Measurements from ENCODE around the gene SLC8A1. TPM values are rescaled to one million over a fixed set of nuclear protein-coding genes. Genes with fewer than 3 reads are reported as not detected.

SLC8A1 gene
- total and polyA plus RNA-seq, 10 of the 15 experiments (the other 5 are each of a cell fraction or from before 2014, with no cell fraction given), result under 0.01 to 1.2 (median 0.01) TPM; not detected in 3

DNA sequence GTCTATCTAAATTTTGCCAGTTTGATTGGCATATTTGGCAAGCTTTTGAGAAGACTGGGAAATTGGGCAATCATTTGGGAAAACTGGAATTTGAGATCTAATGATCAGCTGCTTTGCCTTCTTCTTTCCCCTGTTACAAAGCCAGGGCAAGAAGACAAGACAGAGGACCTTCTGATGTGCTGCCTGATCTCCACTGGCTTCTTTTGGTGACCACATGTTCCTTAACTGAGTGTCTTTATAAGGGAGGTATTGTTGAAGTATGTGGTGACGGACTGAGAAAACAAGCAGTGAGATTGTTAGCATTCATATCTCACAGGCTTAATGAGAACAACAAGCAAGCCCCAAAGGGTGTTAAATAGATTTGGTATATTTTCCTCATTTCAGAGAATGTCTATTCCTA, 175.8 kb downstream of the SLC8A1 start (continued):
- TF ChIP-seq MLLT1 (IDR thresholded peaks at IDR 0.05) (no peak), CREB1 (IDR thresholded peaks at IDR 0.05; ENCODE audit: low read depth) (no peak), TARDBP (IDR thresholded peaks at IDR 0.05; ENCODE audit: borderline replicate concordance) (no peak), ASH2L (IDR thresholded peaks at IDR 0.05; ENCODE audit: borderline replicate concordance, low read depth) (no peak), RELB (IDR thresholded peaks at IDR 0.05; ENCODE audit: low read depth) (no peak), RB1 (IDR thresholded peaks at IDR 0.05; ENCODE audit: borderline replicate concordance) (no peak), ZBTB40 (IDR thresholded peaks at IDR 0.05; ENCODE audit: borderline replicate concordance) (no peak), E2F8 (IDR thresholded peaks at IDR 0.05; ENCODE audit: low read depth, partially characterized antibody) (no peak), BMI1 (IDR thresholded peaks at IDR 0.05; ENCODE audit: borderline replicate concordance) (no peak)

Data from GM12878 (cell line).